GM12872 (cell line): Measurements from ENCODE around the gene LPP.
A peak's percentile ranks its signal among the peaks of the same experiment; 100 is the strongest.

Experiments
- TF ChIP-seq, protein P1 (sequence below): IDR thresholded peaks from 3 replicates; pipeline ENCODE4 v1.5.1; 2011; ENCODE audit warnings: low read depth, mild to moderate bottlenecking, low read length, moderate library complexity; ENCODE audit not compliant: insufficient read depth

The LPP gene

DNA sequence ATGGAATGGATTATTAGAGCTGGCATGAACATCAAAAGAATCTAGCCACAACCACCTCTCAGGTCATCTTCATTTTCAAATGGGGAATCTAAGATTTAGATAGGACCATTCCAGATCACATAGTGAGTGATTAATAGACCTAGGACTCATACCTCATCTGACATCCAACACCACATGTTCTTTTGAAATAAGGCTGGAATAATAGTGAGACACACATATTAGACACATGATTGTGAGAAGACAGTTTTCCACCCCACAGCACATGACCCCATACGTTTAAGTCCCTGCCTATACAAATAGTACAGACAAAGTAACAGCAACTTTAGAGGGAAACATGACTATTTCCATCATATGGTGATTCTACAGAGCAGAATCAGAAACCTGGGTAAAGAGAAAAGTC lies 673.1 kb downstream of the LPP start:
- TF ChIP-seq, protein P1, sequence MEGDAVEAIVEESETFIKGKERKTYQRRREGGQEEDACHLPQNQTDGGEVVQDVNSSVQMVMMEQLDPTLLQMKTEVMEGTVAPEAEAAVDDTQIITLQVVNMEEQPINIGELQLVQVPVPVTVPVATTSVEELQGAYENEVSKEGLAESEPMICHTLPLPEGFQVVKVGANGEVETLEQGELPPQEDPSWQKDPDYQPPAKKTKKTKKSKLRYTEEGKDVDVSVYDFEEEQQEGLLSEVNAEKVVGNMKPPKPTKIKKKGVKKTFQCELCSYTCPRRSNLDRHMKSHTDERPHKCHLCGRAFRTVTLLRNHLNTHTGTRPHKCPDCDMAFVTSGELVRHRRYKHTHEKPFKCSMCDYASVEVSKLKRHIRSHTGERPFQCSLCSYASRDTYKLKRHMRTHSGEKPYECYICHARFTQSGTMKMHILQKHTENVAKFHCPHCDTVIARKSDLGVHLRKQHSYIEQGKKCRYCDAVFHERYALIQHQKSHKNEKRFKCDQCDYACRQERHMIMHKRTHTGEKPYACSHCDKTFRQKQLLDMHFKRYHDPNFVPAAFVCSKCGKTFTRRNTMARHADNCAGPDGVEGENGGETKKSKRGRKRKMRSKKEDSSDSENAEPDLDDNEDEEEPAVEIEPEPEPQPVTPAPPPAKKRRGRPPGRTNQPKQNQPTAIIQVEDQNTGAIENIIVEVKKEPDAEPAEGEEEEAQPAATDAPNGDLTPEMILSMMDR = no peak

DNA sequence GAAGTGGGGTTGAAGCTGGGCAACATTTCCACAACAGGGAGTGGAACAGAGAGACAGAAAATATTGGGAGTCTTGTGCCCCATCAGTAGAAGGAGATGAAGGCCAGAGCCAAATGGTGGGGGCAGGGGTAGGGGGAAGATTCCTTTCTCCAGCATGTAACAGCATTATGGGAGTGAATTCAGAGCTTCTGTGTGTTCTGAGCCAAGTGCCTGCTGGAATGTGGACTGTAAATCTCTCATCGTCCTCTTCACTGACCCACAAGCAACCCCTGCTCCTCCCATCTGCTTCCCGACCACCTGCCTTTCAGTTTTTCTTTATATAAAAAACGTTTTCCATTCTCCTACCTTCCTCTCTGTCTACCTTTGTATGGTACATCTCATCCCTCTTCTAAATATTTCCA lies 673.6 kb downstream of the LPP start:
- TF ChIP-seq, protein P1 = no peak

DNA sequence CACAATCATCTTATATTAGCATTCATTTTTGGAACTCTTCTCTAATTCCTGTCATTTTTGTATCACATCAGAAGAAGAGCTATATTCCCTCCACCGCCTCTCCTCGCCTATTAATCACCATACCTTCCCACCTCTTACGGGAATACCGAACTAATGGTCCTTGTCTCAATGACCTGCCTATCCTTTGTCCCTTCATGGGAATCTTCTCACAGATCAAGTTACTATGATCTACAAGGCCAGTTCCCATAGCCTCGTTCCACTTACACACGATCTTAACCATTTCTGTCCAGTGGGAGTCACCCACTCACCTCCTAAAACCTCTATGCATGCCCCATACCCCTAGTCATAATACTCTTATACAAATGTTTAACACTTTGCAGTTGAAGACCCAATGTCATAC lies 675.2 kb downstream of the LPP start:
- TF ChIP-seq, protein P1 = no peak

DNA sequence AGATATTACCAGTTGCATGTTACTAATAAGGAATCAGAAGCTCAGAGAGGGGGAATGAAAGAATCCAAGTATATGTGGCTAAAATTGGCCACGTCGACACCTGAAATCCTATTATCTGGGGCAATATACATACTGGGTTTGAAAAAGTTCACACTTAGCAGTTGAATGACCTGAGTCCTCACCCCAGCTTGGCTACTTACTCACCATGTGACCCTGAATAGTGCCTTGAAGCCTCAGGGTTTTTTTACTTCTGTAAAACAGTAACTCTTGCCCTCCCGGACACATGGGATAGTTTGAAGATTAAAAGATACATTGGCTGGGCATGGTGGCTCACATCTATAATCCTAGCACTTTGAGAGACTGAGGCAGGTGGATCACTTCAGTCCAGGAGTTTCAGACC lies 675.6 kb downstream of the LPP start:
- TF ChIP-seq, protein P1 = no peak

DNA sequence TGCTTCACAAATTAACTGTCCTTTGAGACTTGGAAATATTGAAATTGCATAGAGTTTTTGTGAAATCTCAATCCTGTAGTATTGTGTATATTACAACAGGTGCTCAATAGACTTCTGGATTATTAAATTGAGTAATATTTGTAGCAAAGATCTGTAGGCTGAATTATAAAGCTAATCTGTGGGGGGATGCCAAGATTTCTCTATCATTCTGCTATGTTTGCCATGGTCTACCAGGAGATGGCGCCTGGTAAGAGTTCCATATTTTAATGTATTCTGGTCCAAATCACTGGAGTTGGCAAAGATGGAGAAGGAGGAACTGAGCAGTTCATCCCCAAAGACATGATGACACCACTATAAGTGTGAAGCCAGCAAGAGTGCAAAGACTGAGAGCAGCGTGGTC lies 676.9 kb downstream of the LPP start:
- TF ChIP-seq, protein P1 = peak; percentile 34; the same call in 2 of the 3 replicates

DNA sequence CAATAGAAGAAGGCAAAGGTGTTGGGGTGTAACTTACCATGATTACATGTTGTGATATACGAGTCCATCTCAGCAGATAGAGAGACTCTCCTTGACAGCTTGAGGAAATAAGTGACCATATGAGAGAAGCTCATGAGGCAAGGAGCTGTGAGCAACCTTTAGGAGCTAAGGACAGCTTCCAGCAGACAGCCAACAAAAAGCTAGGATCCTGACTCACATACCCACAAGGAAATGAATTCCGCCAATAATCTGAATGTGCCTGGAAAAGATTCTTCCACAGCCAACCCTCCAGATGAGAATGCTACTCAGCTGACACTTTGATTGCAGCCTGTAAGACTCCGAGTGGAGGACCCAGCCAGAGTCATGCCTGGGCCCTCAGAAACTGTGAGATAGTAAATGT lies 678.2 kb downstream of the LPP start:
- TF ChIP-seq, protein P1 = no peak

DNA sequence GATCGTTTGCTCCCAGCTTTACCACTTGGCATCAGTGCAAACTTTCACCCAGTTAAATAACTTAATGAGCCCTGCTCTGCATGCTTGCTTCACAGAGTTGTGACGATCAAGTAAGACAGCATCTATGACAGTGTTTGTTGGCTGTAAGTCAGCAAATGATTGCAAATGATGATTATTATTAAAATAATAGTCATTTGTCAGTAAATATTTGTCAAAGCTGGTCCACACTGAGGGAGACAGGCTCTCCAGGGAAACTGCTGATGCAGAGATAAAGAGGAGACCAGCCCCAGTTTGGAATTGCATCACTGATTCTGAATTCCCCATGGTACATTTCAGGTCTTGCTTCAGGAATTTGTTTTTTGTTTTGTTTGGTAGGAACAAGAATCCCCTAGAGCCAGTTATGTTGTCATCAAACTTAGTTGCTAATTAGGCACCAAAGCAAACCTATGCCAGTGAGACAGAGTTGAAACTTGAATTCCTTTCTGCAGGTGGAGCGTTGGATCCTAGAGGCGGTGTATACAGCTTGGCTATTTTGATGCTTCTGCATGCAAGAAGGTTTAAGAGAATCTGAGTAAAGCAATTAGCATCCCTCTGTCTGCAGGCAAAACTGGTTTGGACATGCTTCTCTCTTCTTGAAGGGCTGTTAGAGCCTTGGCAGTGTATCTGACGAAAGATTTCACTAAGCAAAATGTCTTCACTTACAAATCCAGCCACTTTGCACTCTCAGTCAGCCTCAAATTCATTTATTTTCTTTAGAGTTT lies 679.2 kb downstream of the LPP start:
- TF ChIP-seq, protein P1 = no peak
